ENCODE data around the gene FAM210A.

The FAM210A gene

GRCh38 chr18:13620818-13621445, 105.4 kb downstream of the FAM210A start:
- H3K36me3 ChIP-seq (ENCODE audit: control insufficient read depth, insufficient read depth, low read length) = no peaks in the 10 kb centered on the region
- no peak overlapping the region for H3K27ac ChIP-seq (ENCODE audit: low read depth, low read length)
- H3K9ac ChIP-seq (ENCODE audit: low read depth, low read length) = no peak overlapping the region
- no peak overlapping the region for H3K4me3 ChIP-seq (ENCODE audit: low read depth, low read length)
- H3K9me3 ChIP-seq (ENCODE audit: control insufficient read depth, insufficient read depth, low read length) = no peaks in the 10 kb centered on the region
- no peaks in the 10 kb centered on the region for H3K27me3 ChIP-seq (ENCODE audit: control insufficient read depth, insufficient read depth, low read length)
- no peaks in the 10 kb centered on the region for H3K4me1 ChIP-seq (ENCODE audit: control insufficient read depth, insufficient read depth, low read length)

DNA sequence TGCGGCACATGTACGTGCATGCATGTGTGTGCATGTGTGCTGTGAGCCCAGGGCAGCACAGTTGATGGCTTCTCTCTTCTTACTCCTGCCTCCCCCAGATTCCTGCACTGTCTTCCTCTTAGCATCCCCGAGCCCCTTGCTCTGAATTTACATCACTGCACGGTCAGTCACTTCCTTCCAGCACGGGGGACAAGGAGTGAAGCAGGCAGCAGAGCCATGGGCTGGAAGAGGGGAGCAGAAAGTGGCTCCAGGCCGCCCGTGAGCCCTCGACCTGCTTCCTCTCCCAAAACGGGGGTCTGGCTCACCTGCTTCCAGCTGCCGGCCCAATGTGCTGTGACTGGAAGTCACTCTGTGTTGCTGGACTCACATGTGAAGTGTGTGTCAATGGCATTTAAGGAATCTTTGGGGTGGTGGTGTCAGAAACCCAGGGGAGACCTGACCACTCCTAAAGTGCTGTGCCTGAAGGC, 106.1 kb downstream of the FAM210A start:
- Histone ChIP-seq H3K9ac (ENCODE audit: low read depth, low read length) (no peak overlapping the region), H3K27ac (ENCODE audit: low read depth, low read length) (no peak overlapping the region), H3K36me3 (ENCODE audit: control insufficient read depth, insufficient read depth, low read length) (no peaks in the 10 kb centered on the region), H3K27me3 (ENCODE audit: control insufficient read depth, insufficient read depth, low read length) (no peaks in the 10 kb centered on the region), H3K4me3 (ENCODE audit: low read depth, low read length) (no peak overlapping the region), H3K4me1 (ENCODE audit: control insufficient read depth, insufficient read depth, low read length) (no peaks in the 10 kb centered on the region), H3K9me3 (ENCODE audit: control insufficient read depth, insufficient read depth, low read length) (no peaks in the 10 kb centered on the region)

DNA sequence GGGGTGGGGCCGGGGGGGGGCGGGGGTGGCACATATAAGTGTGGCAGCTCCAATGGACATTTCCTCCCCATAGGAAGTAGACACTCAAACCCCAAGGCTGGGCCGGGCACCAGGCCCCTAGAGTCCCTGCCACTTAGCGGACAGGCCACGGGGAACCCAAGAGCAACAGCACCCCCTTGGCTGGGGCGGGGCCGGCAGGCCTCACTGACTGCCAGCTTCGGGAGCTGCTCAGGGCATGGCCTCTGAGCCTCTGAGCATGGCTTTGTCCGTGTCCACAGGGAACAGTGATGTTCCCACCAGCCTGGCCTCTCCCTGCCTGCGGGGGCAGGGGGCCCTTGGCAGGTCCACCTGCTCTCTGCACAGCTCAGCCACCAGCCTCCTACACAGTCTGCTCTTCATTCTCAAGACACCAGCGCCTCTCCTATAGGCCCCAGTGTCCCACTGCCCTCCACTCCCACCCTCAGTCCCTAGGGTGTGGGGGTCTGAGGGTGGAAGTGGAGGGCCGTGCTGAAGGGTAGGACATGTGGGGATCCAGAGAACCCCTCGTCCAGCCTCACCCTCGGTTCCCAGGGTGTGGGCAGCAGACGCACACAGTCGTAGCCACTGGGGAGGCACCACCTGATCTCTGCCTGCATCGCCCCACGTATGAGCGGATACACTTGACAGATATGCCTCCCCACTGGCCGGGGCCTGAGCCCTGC, 106.7 kb downstream of the FAM210A start:
- no peak overlapping the region for H3K27ac ChIP-seq (ENCODE audit: low read depth, low read length)
- H3K9me3 ChIP-seq (ENCODE audit: control insufficient read depth, insufficient read depth, low read length) = no peaks in the 10 kb centered on the region
- no peak overlapping the region for H3K9ac ChIP-seq (ENCODE audit: low read depth, low read length)
- no peak overlapping the region for H3K4me3 ChIP-seq (ENCODE audit: low read depth, low read length)
- no peaks in the 10 kb centered on the region for H3K4me1 ChIP-seq (ENCODE audit: control insufficient read depth, insufficient read depth, low read length)
- H3K27me3 ChIP-seq (ENCODE audit: control insufficient read depth, insufficient read depth, low read length) = no peaks in the 10 kb centered on the region
- H3K36me3 ChIP-seq (ENCODE audit: control insufficient read depth, insufficient read depth, low read length) = no peaks in the 10 kb centered on the region

DNA sequence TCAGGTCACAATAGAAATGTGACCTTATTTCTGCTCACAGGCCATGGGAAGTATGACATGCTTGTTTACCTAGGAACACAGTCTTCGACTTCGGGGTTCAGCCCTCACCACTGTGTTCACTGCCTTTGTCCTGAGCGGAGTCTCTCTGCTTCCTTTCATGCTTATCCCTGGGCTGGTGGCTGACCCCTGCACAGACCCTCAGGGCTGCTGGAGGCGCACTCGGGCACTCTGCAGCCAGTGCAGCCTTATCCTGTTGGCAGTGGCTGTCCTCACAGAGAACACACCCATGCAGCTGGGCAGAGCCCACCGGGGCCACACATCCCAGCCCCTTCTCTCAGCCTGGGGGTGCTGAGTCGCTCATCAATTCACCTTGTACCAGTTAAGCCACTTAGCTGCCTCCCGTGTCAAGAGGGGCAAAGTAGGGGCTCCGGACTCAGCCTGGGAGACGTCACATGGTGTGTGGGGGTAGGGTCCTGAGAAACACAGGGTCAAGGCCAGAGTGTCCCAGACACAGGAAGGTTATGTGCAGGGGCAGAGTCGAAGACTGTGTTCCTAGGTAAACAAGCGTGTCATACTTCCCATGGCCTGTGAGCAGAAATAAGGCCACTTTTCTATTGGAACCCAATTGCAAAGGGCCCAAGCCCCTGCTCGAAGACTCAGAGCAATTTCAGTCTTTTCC, 107.5 kb downstream of the FAM210A start:
- Histone ChIP-seq H3K4me3 (ENCODE audit: low read depth, low read length) (no peak overlapping the region), H3K9me3 (ENCODE audit: control insufficient read depth, insufficient read depth, low read length) (no peaks in the 10 kb centered on the region), H3K36me3 (ENCODE audit: control insufficient read depth, insufficient read depth, low read length) (no peaks in the 10 kb centered on the region), H3K9ac (ENCODE audit: low read depth, low read length) (no peak overlapping the region), H3K27me3 (ENCODE audit: control insufficient read depth, insufficient read depth, low read length) (0 out of 2 replicates have a peak, but pooled peaks cover 3% of the 10 kb centered on the region), H3K4me1 (ENCODE audit: control insufficient read depth, insufficient read depth, low read length) (no peaks in the 10 kb centered on the region), H3K27ac (ENCODE audit: low read depth, low read length) (no peak overlapping the region)

- Histone ChIP-seq H3K27ac (ENCODE audit: low read depth, low read length) (no peak overlapping the region), H3K4me3 (ENCODE audit: low read depth, low read length) (no peak overlapping the region), H3K9me3 (ENCODE audit: control insufficient read depth, insufficient read depth, low read length) (no peaks in the 10 kb centered on the region), H3K4me1 (ENCODE audit: control insufficient read depth, insufficient read depth, low read length) (no peaks in the 10 kb centered on the region), H3K9ac (ENCODE audit: low read depth, low read length) (no peak overlapping the region), H3K27me3 (ENCODE audit: control insufficient read depth, insufficient read depth, low read length) (peaks cover 12% of the 10 kb centered on the region), H3K36me3 (ENCODE audit: control insufficient read depth, insufficient read depth, low read length) (no peaks in the 10 kb centered on the region)
Observed at GRCh38 chr18:13617826-13618515, 108.4 kb downstream of the FAM210A start.

GRCh38 chr18:13616525-13617035, 109.8 kb downstream of the FAM210A start:
- Histone ChIP-seq H3K9ac (ENCODE audit: low read depth, low read length) (no peak overlapping the region), H3K27ac (ENCODE audit: low read depth, low read length) (no peak overlapping the region)

DNA sequence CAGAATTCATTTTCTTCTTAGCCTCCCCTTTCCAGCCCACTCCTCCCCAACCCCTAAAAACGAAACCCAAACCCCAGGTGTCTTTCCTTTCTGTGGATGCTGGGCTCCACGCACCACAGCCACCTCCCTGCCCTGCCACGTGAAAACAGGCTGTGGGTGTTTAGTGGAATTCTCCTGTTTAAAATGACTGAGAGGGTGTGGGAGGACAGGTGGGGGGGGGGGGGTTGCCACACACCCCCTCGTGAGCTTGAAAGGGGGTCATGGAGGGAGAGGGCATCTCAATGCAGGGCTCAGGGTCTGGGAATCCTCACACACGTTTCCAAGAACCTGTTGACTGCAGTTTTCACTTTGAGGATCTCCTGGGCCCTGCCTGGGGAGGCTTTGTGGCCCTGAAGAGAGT, 110.3 kb downstream of the FAM210A start:
- Histone ChIP-seq H3K4me1 (ENCODE audit: control insufficient read depth, insufficient read depth, low read length) (peaks cover 7% of the 10 kb centered on the region), H3K27me3 (ENCODE audit: control insufficient read depth, insufficient read depth, low read length) (peaks cover 31% of the 10 kb centered on the region), H3K36me3 (ENCODE audit: control insufficient read depth, insufficient read depth, low read length) (no peaks in the 10 kb centered on the region), H3K27ac (ENCODE audit: low read depth, low read length) (no peak overlapping the region), H3K9me3 (ENCODE audit: control insufficient read depth, insufficient read depth, low read length) (no peaks in the 10 kb centered on the region), H3K4me3 (ENCODE audit: low read depth, low read length) (no peak overlapping the region), H3K9ac (ENCODE audit: low read depth, low read length) (no peak overlapping the region)

More at GRCh38 chr18:13616525-13617035, 109.8 kb downstream of the FAM210A start:
- peaks cover 26% of the 10 kb centered on the region for H3K27me3 ChIP-seq (ENCODE audit: control insufficient read depth, insufficient read depth, low read length)
- peaks cover 2% of the 10 kb centered on the region; the same call in 1 of the 2 replicates for H3K4me1 ChIP-seq (ENCODE audit: control insufficient read depth, insufficient read depth, low read length)
- H3K4me3 ChIP-seq (ENCODE audit: low read depth, low read length) = no peak overlapping the region
- H3K9me3 ChIP-seq (ENCODE audit: control insufficient read depth, insufficient read depth, low read length) = no peaks in the 10 kb centered on the region
- no peaks in the 10 kb centered on the region for H3K36me3 ChIP-seq (ENCODE audit: control insufficient read depth, insufficient read depth, low read length)

DNA sequence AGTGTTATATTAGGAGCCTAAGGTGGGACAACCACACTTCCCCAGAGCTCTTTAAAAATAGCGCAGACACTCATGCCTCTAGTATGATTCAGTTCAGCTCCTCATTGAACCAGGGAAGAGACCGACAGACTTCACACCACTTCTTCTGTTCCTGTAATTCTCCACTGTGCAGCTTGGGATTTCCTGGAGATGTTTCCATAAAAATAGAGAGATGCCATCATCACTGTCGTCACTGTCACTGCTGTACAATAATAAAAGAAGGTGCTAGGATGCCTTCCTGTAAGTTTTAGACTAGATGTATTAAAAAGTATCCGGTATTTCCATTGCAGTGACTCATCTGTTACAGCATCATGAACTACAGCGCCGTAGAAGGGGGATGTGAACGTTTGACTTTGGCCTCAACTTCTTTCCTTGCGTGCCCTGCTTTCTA, 110.9 kb downstream of the FAM210A start:
- no peaks in the 10 kb centered on the region for H3K9me3 ChIP-seq (ENCODE audit: control insufficient read depth, insufficient read depth, low read length)
- no peak overlapping the region for H3K27ac ChIP-seq (ENCODE audit: low read depth, low read length)
- peaks cover 37% of the 10 kb centered on the region for H3K27me3 ChIP-seq (ENCODE audit: control insufficient read depth, insufficient read depth, low read length)
- H3K4me1 ChIP-seq (ENCODE audit: control insufficient read depth, insufficient read depth, low read length) = peaks cover 13% of the 10 kb centered on the region
- H3K36me3 ChIP-seq (ENCODE audit: control insufficient read depth, insufficient read depth, low read length) = no peaks in the 10 kb centered on the region
- no peak overlapping the region for H3K9ac ChIP-seq (ENCODE audit: low read depth, low read length)
- no peak overlapping the region for H3K4me3 ChIP-seq (ENCODE audit: low read depth, low read length)

DNA sequence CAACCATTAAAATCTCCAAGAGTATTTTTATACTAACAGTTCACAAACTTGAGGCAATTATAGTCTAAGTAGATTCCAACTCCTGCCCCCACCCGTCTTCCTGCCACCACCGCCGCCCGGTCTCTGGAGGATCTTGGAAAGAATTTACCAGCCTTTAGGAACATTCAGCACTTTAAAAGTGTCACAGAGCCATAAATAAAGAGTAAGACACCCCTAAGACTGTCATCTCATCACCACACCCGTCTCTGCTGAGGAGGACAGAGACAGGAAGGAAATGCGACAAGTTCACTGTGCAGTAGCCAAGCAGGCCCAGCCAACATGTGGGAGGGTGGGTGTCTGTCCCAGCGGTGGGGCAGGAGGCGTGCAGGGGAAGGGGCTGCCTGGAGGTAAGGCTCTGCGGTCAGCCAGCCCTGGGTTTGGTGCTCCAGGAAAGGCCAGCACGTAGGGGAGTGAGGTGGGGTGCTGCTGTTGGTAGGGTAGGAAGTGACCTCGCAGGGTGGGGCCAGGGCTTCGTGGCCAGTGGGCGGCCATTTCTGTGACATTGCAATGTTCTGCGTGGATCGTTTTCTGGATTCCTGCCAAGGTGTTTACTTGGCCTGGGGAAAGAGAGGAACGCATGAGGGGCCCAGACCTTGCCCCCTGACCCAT, 111.6 kb downstream of the FAM210A start:
- Histone ChIP-seq H3K9me3 (ENCODE audit: control insufficient read depth, insufficient read depth, low read length) (no peaks in the 10 kb centered on the region), H3K4me1 (ENCODE audit: control insufficient read depth, insufficient read depth, low read length) (peaks cover 14% of the 10 kb centered on the region), H3K36me3 (ENCODE audit: control insufficient read depth, insufficient read depth, low read length) (no peaks in the 10 kb centered on the region), H3K9ac (ENCODE audit: low read depth, low read length) (no peak overlapping the region), H3K27me3 (ENCODE audit: control insufficient read depth, insufficient read depth, low read length) (peaks cover 38% of the 10 kb centered on the region), H3K27ac (ENCODE audit: low read depth, low read length) (no peak overlapping the region), H3K4me3 (ENCODE audit: low read depth, low read length) (no peak overlapping the region)

All from HUES48 (cell line).